ENCODE measurements around the gene CASP7. TPM values are rescaled to one million over a fixed set of nuclear protein-coding genes. Genes with fewer than 3 reads are reported as not detected.

The CASP7 gene
- polyA plus RNA-seq, 1 donor: 31.3 TPM

- Histone ChIP-seq H3K9me3 (ENCODE audit: control insufficient read depth, low read depth, low read length) (no peaks in the 10 kb centered on the region), H3K36me3 (ENCODE audit: control insufficient read depth, insufficient read depth, low read length) (no peaks in the 10 kb centered on the region), H3K27ac (ENCODE audit: low read length) (no peak overlapping the region), H3K4me3 (ENCODE audit: low read length) (no peak overlapping the region), H3K4me1 (ENCODE audit: control insufficient read depth, insufficient read depth, low read length) (no peaks in the 10 kb centered on the region), H3K27me3 (ENCODE audit: control insufficient read depth, insufficient read depth, low read length) (peaks cover 9% of the 10 kb centered on the region)
- WGBS (ENCODE audit: insufficient coverage, low lambda C conversion rate): no CpG with 5 or more reads among the region's 4 CpGs
- DNase-seq: no peak
Observed at GRCh38 chr10:113665352-113665751, 14.4 kb upstream of the CASP7 start.

- Histone ChIP-seq H3K27me3 (ENCODE audit: control insufficient read depth, insufficient read depth, low read length) (peaks cover 9% of the 10 kb centered on the region), H3K9me3 (ENCODE audit: control insufficient read depth, low read depth, low read length) (no peaks in the 10 kb centered on the region), H3K4me1 (ENCODE audit: control insufficient read depth, insufficient read depth, low read length) (no peaks in the 10 kb centered on the region), H3K36me3 (ENCODE audit: control insufficient read depth, insufficient read depth, low read length) (no peaks in the 10 kb centered on the region), H3K4me3 (ENCODE audit: low read length) (no peak overlapping the region), H3K27ac (ENCODE audit: low read length) (no peak overlapping the region)
- no CpG with 5 or more reads among the region's 6 CpGs for WGBS (ENCODE audit: insufficient coverage, low lambda C conversion rate)
- no peak for DNase-seq
Observed at GRCh38 chr10:113665806-113666354, 13.8 kb upstream of the CASP7 start.

- H3K27me3 ChIP-seq (ENCODE audit: control insufficient read depth, insufficient read depth, low read length): peaks cover 4% of the 10 kb centered on the region
- no peak overlapping the region for H3K4me3 ChIP-seq (ENCODE audit: low read length)
- no peak for DNase-seq
- H3K27ac ChIP-seq (ENCODE audit: low read length): no peak overlapping the region
- no peaks in the 10 kb centered on the region for H3K4me1 ChIP-seq (ENCODE audit: control insufficient read depth, insufficient read depth, low read length)
- no peaks in the 10 kb centered on the region for H3K36me3 ChIP-seq (ENCODE audit: control insufficient read depth, insufficient read depth, low read length)
- no peaks in the 10 kb centered on the region for H3K9me3 ChIP-seq (ENCODE audit: control insufficient read depth, low read depth, low read length)
- WGBS (ENCODE audit: insufficient coverage, low lambda C conversion rate): 83% methylated on average over 1 of the region's 5 CpGs
Observed at GRCh38 chr10:113666682-113667252, 12.9 kb upstream of the CASP7 start.

- 10% methylated on average over 2 of the region's 28 CpGs for WGBS (ENCODE audit: insufficient coverage, low lambda C conversion rate)
- Histone ChIP-seq H3K4me3 (ENCODE audit: low read length) (peak overlapping the region; percentile 95), H3K9me3 (ENCODE audit: control insufficient read depth, low read depth, low read length) (no peaks in the 10 kb centered on the region), H3K27me3 (ENCODE audit: control insufficient read depth, insufficient read depth, low read length) (no peaks in the 10 kb centered on the region), H3K27ac (ENCODE audit: low read length) (peak overlapping the region; percentile 97), H3K36me3 (ENCODE audit: control insufficient read depth, insufficient read depth, low read length) (peaks cover 2% of the 10 kb centered on the region), H3K4me1 (ENCODE audit: control insufficient read depth, insufficient read depth, low read length) (peaks cover 9% of the 10 kb centered on the region)
- peak in 1 of 2 donors; percentile 19 for DNase-seq
Observed at GRCh38 chr10:113680190-113681111, 739 bp downstream of the CASP7 start.

GRCh38 chr10:113681533-113682470 is 2.1 kb downstream of the CASP7 start:
- Histone ChIP-seq H3K4me3 (ENCODE audit: low read length) (no peak overlapping the region), H3K27ac (ENCODE audit: low read length) (no peak overlapping the region), H3K9me3 (ENCODE audit: control insufficient read depth, low read depth, low read length) (no peaks in the 10 kb centered on the region), H3K36me3 (ENCODE audit: control insufficient read depth, insufficient read depth, low read length) (peaks cover 2% of the 10 kb centered on the region), H3K4me1 (ENCODE audit: control insufficient read depth, insufficient read depth, low read length) (peaks cover 9% of the 10 kb centered on the region), H3K27me3 (ENCODE audit: control insufficient read depth, insufficient read depth, low read length) (no peaks in the 10 kb centered on the region)
- WGBS (ENCODE audit: insufficient coverage, low lambda C conversion rate): 100% methylated on average over 1 of the region's 5 CpGs
- no peak for DNase-seq

GRCh38 chr10:113683300-113683699 is 3.6 kb downstream of the CASP7 start:
- no peak overlapping the region for H3K27ac ChIP-seq (ENCODE audit: low read length)
- peaks cover 9% of the 10 kb centered on the region for H3K4me1 ChIP-seq (ENCODE audit: control insufficient read depth, insufficient read depth, low read length)
- H3K27me3 ChIP-seq (ENCODE audit: control insufficient read depth, insufficient read depth, low read length): no peaks in the 10 kb centered on the region
- WGBS (ENCODE audit: insufficient coverage, low lambda C conversion rate): 100% methylated on average over 1 of the region's 2 CpGs
- H3K9me3 ChIP-seq (ENCODE audit: control insufficient read depth, low read depth, low read length): peaks cover 11% of the 10 kb centered on the region
- H3K4me3 ChIP-seq (ENCODE audit: low read length): no peak overlapping the region
- no peak for DNase-seq
- H3K36me3 ChIP-seq (ENCODE audit: control insufficient read depth, insufficient read depth, low read length): peaks cover 2% of the 10 kb centered on the region

GRCh38 chr10:113686028-113686427 is 6.3 kb downstream of the CASP7 start:
- H3K27ac ChIP-seq (ENCODE audit: low read length): no peak overlapping the region
- no peaks in the 10 kb centered on the region for H3K27me3 ChIP-seq (ENCODE audit: control insufficient read depth, insufficient read depth, low read length)
- H3K4me1 ChIP-seq (ENCODE audit: control insufficient read depth, insufficient read depth, low read length): peaks cover 3% of the 10 kb centered on the region
- peaks cover 20% of the 10 kb centered on the region for H3K9me3 ChIP-seq (ENCODE audit: control insufficient read depth, low read depth, low read length)
- H3K36me3 ChIP-seq (ENCODE audit: control insufficient read depth, insufficient read depth, low read length): peaks cover 4% of the 10 kb centered on the region
- WGBS (ENCODE audit: insufficient coverage, low lambda C conversion rate): 100% methylated on average over 2 of the region's 3 CpGs
- DNase-seq: no peak
- no peak overlapping the region for H3K4me3 ChIP-seq (ENCODE audit: low read length)

GRCh38 chr10:113687037-113687436 is 7.3 kb downstream of the CASP7 start:
- Histone ChIP-seq H3K4me3 (ENCODE audit: low read length) (no peak overlapping the region), H3K36me3 (ENCODE audit: control insufficient read depth, insufficient read depth, low read length) (peaks cover 13% of the 10 kb centered on the region), H3K4me1 (ENCODE audit: control insufficient read depth, insufficient read depth, low read length) (no peaks in the 10 kb centered on the region), H3K27ac (ENCODE audit: low read length) (no peak overlapping the region), H3K27me3 (ENCODE audit: control insufficient read depth, insufficient read depth, low read length) (no peaks in the 10 kb centered on the region), H3K9me3 (ENCODE audit: control insufficient read depth, low read depth, low read length) (peaks cover 29% of the 10 kb centered on the region)
- WGBS (ENCODE audit: insufficient coverage, low lambda C conversion rate): no CpG with 5 or more reads among the region's 4 CpGs
- no peak for DNase-seq

- Histone ChIP-seq H3K27ac (ENCODE audit: low read length) (no peak overlapping the region), H3K9me3 (ENCODE audit: control insufficient read depth, low read depth, low read length) (peaks cover 46% of the 10 kb centered on the region), H3K4me3 (ENCODE audit: low read length) (no peak overlapping the region), H3K4me1 (ENCODE audit: control insufficient read depth, insufficient read depth, low read length) (no peaks in the 10 kb centered on the region), H3K27me3 (ENCODE audit: control insufficient read depth, insufficient read depth, low read length) (no peaks in the 10 kb centered on the region), H3K36me3 (ENCODE audit: control insufficient read depth, insufficient read depth, low read length) (peaks cover 22% of the 10 kb centered on the region)
- 92% methylated on average over 1 of the region's 1 CpG for WGBS (ENCODE audit: insufficient coverage, low lambda C conversion rate)
- DNase-seq: no peak
Observed at GRCh38 chr10:113689057-113689456, 9.3 kb downstream of the CASP7 start.

- Histone ChIP-seq H3K27ac (ENCODE audit: low read length) (no peak overlapping the region), H3K36me3 (ENCODE audit: control insufficient read depth, insufficient read depth, low read length) (peaks cover 27% of the 10 kb centered on the region), H3K4me1 (ENCODE audit: control insufficient read depth, insufficient read depth, low read length) (no peaks in the 10 kb centered on the region), H3K4me3 (ENCODE audit: low read length) (no peak overlapping the region), H3K27me3 (ENCODE audit: control insufficient read depth, insufficient read depth, low read length) (no peaks in the 10 kb centered on the region), H3K9me3 (ENCODE audit: control insufficient read depth, low read depth, low read length) (peaks cover 49% of the 10 kb centered on the region)
- DNase-seq: no peak
- WGBS (ENCODE audit: insufficient coverage, low lambda C conversion rate): 90% methylated on average over 2 of the region's 3 CpGs
Observed at GRCh38 chr10:113689574-113689973, 9.9 kb downstream of the CASP7 start.

All from large intestine (tissue), 3 donors.